Lung (tissue), 12 donors: ENCODE measurements around the gene AFMID. TPM values are rescaled to one million over a fixed set of nuclear protein-coding genes. Genes with fewer than 3 reads are reported as not detected.
"Not testable (repeated sequence)": the region's sequence is repeated elsewhere in the genome, so short reads cannot be mapped to it uniquely, and the experiment has no call there.

ENCODE experiments used
- ATAC-seq: fragments of 200-7000 bp; cut with Tn5 transposase; one replicate; pipeline ENCODE4 v1.9.1; 2020; ENCODE audit warnings: moderate number of reproducible peaks; ENCODE audit not compliant: insufficient read depth, low FRiP score
- DNase-seq, 3 donors: peaks; one replicate each; pipeline ENCODE4 v3.0.0-alpha.2; 2013 to 2017
- H3K27ac ChIP-seq, 2 donors: one replicate each; pipeline ENCODE4 v1.5.1; 2013; ENCODE audit warnings: mild to moderate bottlenecking in 2 of 2, moderate library complexity in 2 of 2, control low read depth in 1 of 2, inconsistent platforms in 1 of 2, low read depth in 1 of 2, low read length in 1 of 2
- H3K27me3 ChIP-seq, 3 donors: one replicate each; pipeline ENCODE4 v1.5.1; 2013; ENCODE audit warnings: low read length in 2 of 3; ENCODE audit not compliant: control insufficient read depth in 3 of 3, insufficient read depth in 3 of 3
- H3K36me3 ChIP-seq, 4 donors: one replicate each; pipeline ENCODE4 v1.5.1; 2013; ENCODE audit warnings: low read length in 4 of 4, mild to moderate bottlenecking in 1 of 4, moderate library complexity in 1 of 4; ENCODE audit not compliant: control insufficient read depth in 4 of 4, insufficient read depth in 4 of 4
- H3K4me1 ChIP-seq, 5 donors: one replicate each; pipeline ENCODE4 v1.5.1; 2013; ENCODE audit warnings: low read length in 5 of 5, mild to moderate bottlenecking in 2 of 5, moderate library complexity in 1 of 5; ENCODE audit not compliant: control insufficient read depth in 5 of 5, insufficient read depth in 5 of 5
- H3K4me3 ChIP-seq: one replicate; pipeline ENCODE4 v1.5.1; 2013; ENCODE audit warnings: mild to moderate bottlenecking, control low read depth, moderate library complexity
- H3K9ac ChIP-seq, 2 donors: one replicate each; pipeline ENCODE4 v1.5.1; 2013; ENCODE audit warnings: low read length in 2 of 2, control low read depth in 1 of 2; ENCODE audit not compliant: insufficient read depth in 1 of 2
- H3K9me3 ChIP-seq, 4 donors: one replicate each; pipeline ENCODE4 v1.5.1; 2013; ENCODE audit warnings: low read length in 3 of 4, mild to moderate bottlenecking in 1 of 4, moderate library complexity in 1 of 4; ENCODE audit not compliant: control insufficient read depth in 4 of 4, insufficient read depth in 3 of 4
- CTCF ChIP-seq: IDR thresholded peaks from 2 replicates; pipeline ENCODE4 v1.5.1; 2012; ENCODE audit warnings: mild to moderate bottlenecking; ENCODE audit errors: control extremely low read depth, extremely low read depth
- WGBS, 2 donors: extraction: QIAGEN DNeasy Blood & Tissue Kit; methylation state at CpG; one replicate each; pipeline ENCODE4 v1.1.7; 2013; 5-methylcytosine and 5-hydroxymethylcytosine counted together
- polyA plus RNA-seq, 2 donors: library from polyadenylated mRNA; stranded (reverse); fragments of 200-250 nt; gene quantifications; one replicate each; pipeline ENCODE4 v1.2.1, GENCODE V29; 2013
- total RNA-seq, 2 donors: library from RNA; depleted of rRNA in 1 of 2; stranded (reverse); fragments of >200 nt in 1 of 2; gene quantifications; one replicate each; pipeline ENCODE4 v1.2.1, GENCODE V29; 2014 to 2021
- donor health status: control.
- donor health status: control.
- donor health status: Bipolar disorder and iron deficiency.
- donor health status: healthy.
- donor health status: DM: yes; HTN: yes; CAD: no.

AFMID gene
- total and polyA plus RNA-seq, 4 donors, result 24.6 to 35.4 (median 34.3) TPM

GRCh38 chr17:78252701-78253635, 65.8 kb downstream of the AFMID start:
- H3K4me3 ChIP-seq, result no peak overlapping the region
- no peak overlapping the region for H3K27ac ChIP-seq
- no peaks in the 10 kb centered on the region for H3K9me3 ChIP-seq
- 81 to 84% methylated on average over 15 of the region's 15 CpGs for WGBS, 2 donors
- no peaks in the 10 kb centered on the region for H3K36me3 ChIP-seq
- ATAC-seq (no peak), DNase-seq (peak in 1 of 3 donors; percentile 12)
- H3K4me1 ChIP-seq, result peaks cover 0 to 40% (median 15%) of the 10 kb centered on the region in 5 donors
- no peak overlapping the region for H3K9ac ChIP-seq
- no peaks in the 10 kb centered on the region for H3K27me3 ChIP-seq
- no peak for TF ChIP-seq CTCF

- peak overlapping the region in 1 of 2 donors; percentile 55 for H3K9ac ChIP-seq
- H3K27me3 ChIP-seq, H3K36me3 ChIP-seq, H3K9me3 ChIP-seq, H3K27ac ChIP-seq, DNase-seq, ATAC-seq, H3K4me3 ChIP-seq: not testable (repeated sequence)
- H3K4me1 ChIP-seq, result peaks cover 0 to 46% (median 20%) of the 10 kb centered on the region in 5 donors
- 83 to 90% methylated on average over 12 of the region's 12 CpGs for WGBS, 2 donors
Observed at GRCh38 chr17:78253636-78253945, 66.4 kb downstream of the AFMID start.

GRCh38 chr17:78253946-78254672, 66.9 kb downstream of the AFMID start:
- 3 to 4% methylated on average over 68 to 73 of the region's 73 CpGs for WGBS, 2 donors
- Histone ChIP-seq H3K9me3 (no peaks in the 10 kb centered on the region), H3K27me3 (no peaks in the 10 kb centered on the region), H3K4me3 (peak overlapping the region; percentile 82), H3K27ac (peak overlapping the region; percentile 90 to 96), H3K36me3 (no peaks in the 10 kb centered on the region), H3K4me1 (peaks cover 0 to 46% (median 23%) of the 10 kb centered on the region in 5 donors), H3K9ac (peak overlapping the region; percentile 53 to 55)
- no peak for TF ChIP-seq CTCF
- ATAC-seq (peak; percentile 83), DNase-seq (peak; percentile 91 to 93 (median 93))
